Stomach (tissue), 9 donors: ENCODE data around the gene ACSF3. TPM values are rescaled to one million over a fixed set of nuclear protein-coding genes. Genes with fewer than 3 reads are reported as not detected.

ENCODE experiments used
- DNase-seq, 2 donors: peaks; one replicate each; pipeline versions ENCODE4 v3.0.0 to v3.0.0-alpha.2; 2013 to 2019
- H3K27ac ChIP-seq, 5 donors: fragments of 200-600 bp in 4 of 5; sonication (generic) in 4 of 5; one replicate each; pipeline ENCODE4 v1.5.1; 2013 to 2019; ENCODE audit warnings: mild to moderate bottlenecking in 1 of 5, moderate library complexity in 1 of 5
- H3K27me3 ChIP-seq, 3 donors: fragments of 200-600 bp; sonication (generic); one replicate each; pipeline ENCODE4 v1.5.1; 2017 to 2019; ENCODE audit warnings: mixed run types in 1 of 3
- H3K36me3 ChIP-seq, 4 donors: fragments of 200-600 bp; sonication (generic); 1 replicate in 3 of 4; 2 replicates in 1 of 4; pipeline ENCODE4 v1.5.1; 2016 to 2019
- H3K4me1 ChIP-seq, 4 donors: fragments of 200-600 bp; sonication (generic); one replicate each; pipeline ENCODE4 v1.5.1; 2016 to 2019
- H3K4me3 ChIP-seq, 4 donors: fragments of 200-600 bp; sonication (generic) in 3 of 4; one replicate each; pipeline ENCODE4 v1.5.1; 2016 to 2019; ENCODE audit warnings: mild to moderate bottlenecking in 1 of 4
- H3K9me3 ChIP-seq, 4 donors: fragments of 200-600 bp; sonication (generic); one replicate each; pipeline ENCODE4 v1.5.1; 2016 to 2019
- CTCF ChIP-seq, 7 experiments: fragments of 450-650 bp in 4 of 7; fragments of 200-600 bp in 3 of 7; sonication (generic) in 3 of 7; IDR thresholded peaks; one replicate each; pipeline ENCODE4 v1.5.1; 2016 to 2019; ENCODE audit warnings: antibody characterized with exemption in 7 of 7, control low read depth in 2 of 7, mild to moderate bottlenecking in 1 of 7
- EP300 ChIP-seq: sonication (generic); formaldehyde crosslinking; IDR thresholded peaks from one replicate; pipeline ENCODE4 v1.6.1; 2017; ENCODE audit warnings: antibody characterized with exemption
- POLR2A ChIP-seq, 4 donors: fragments of 450-650 bp; IDR thresholded peaks; one replicate each; pipeline ENCODE4 v1.6.1; 2016; ENCODE audit warnings: antibody characterized with exemption in 4 of 4, control low read depth in 2 of 4, mild to moderate bottlenecking in 1 of 4, moderate library complexity in 1 of 4
- POLR2AphosphoS5 ChIP-seq, 3 donors: sonication (generic); formaldehyde crosslinking; IDR thresholded peaks; one replicate each; pipeline ENCODE4 v1.6.1; 2016; ENCODE audit warnings: antibody characterized with exemption in 3 of 3
- WGBS, 5 donors: extraction: QIAGEN DNeasy Blood & Tissue Kit in 3 of 5; methylation state at CpG; one replicate each; pipeline versions ENCODE4 v1.1.5 to v1.1.7; 2013 to 2018; 5-methylcytosine and 5-hydroxymethylcytosine counted together
- intact Hi-C: fragments of 100-400 bp; cut with DNase I; formaldehyde crosslinking; loops from one replicate; pipeline ENCODE4 v1.15.1; 2023; ENCODE audit warnings: low total_unique reads
- polyA plus RNA-seq, 3 donors: library from polyadenylated mRNA; stranded (reverse); fragments of 200-250 nt; gene quantifications; one replicate each; pipeline ENCODE4 v1.2.3, GENCODE V29; 2013
- total RNA-seq, 5 donors: library from RNA; depleted of rRNA; stranded (reverse); fragments of >200 nt; gene quantifications; one replicate each; pipeline versions ENCODE4 v1.1.0 to v1.2.3, GENCODE V29; 2014 to 2016
- donor health status: healthy with polysubstance abuse.
- donor health status: Bipolar disorder and iron deficiency.
- donor health status: healthy.

ACSF3 gene
- total and polyA plus RNA-seq, 8 donors, result 16.9 to 265 (median 30.7) TPM

GRCh38 chr16:89108416-89108815, 14.8 kb downstream of the ACSF3 start:
- H3K36me3 ChIP-seq, result peaks cover 44 to 88% (median 79%) of the 10 kb centered on the region in 4 donors
- peaks cover 0 to 13% (median 5%) of the 10 kb centered on the region in 4 donors for H3K4me1 ChIP-seq
- 58 to 76% (median 64%) methylated on average over 5 of the region's 5 CpGs for whole genome bisulfite sequencing, 5 donors
- no peaks in the 10 kb centered on the region for H3K27me3 ChIP-seq
- TF ChIP-seq POLR2AphosphoS5 (IDR thresholded peaks at IDR 0.05) (no peak), POLR2A (IDR thresholded peaks at IDR 0.05) (no peak), CTCF (IDR thresholded peaks at IDR 0.05) (no peak), EP300 (no peak)
- H3K9me3 ChIP-seq, result no peaks in the 10 kb centered on the region
- DNase-seq, result peak in 1 of 2 donors; percentile 66
- H3K4me3 ChIP-seq, result no peak overlapping the region
- peak overlapping the region in 2 of 5 donors; percentile 20 to 27 for H3K27ac ChIP-seq
- intact Hi-C loops, result no loop called here

GRCh38 chr16:89110641-89111040, 17.0 kb downstream of the ACSF3 start:
- 93 to 95% (median 95%) methylated on average over 14 of the region's 14 CpGs for WGBS, 5 donors
- no peaks in the 10 kb centered on the region for H3K9me3 ChIP-seq
- H3K27ac ChIP-seq, result no peak overlapping the region
- no peak for DNase-seq
- H3K27me3 ChIP-seq, result no peaks in the 10 kb centered on the region
- intact Hi-C loops, result no loop called here
- H3K36me3 ChIP-seq, result peaks cover 40 to 88% (median 79%) of the 10 kb centered on the region in 4 donors
- H3K4me1 ChIP-seq, result peaks cover 5 to 27% (median 10%) of the 10 kb centered on the region in 4 donors
- H3K4me3 ChIP-seq, result no peak overlapping the region
- TF ChIP-seq POLR2AphosphoS5 (IDR thresholded peaks at IDR 0.05), result no peak
- TF ChIP-seq EP300, result no peak
- no peak for TF ChIP-seq POLR2A (IDR thresholded peaks at IDR 0.05)

- peaks cover 5 to 32% (median 10%) of the 10 kb centered on the region in 4 donors for H3K4me1 ChIP-seq
- H3K27ac ChIP-seq, result no peak overlapping the region
- TF ChIP-seq POLR2A (IDR thresholded peaks at IDR 0.05), result no peak
- TF ChIP-seq CTCF (IDR thresholded peaks at IDR 0.05), result no peak
- TF ChIP-seq EP300, result no peak
- TF ChIP-seq POLR2AphosphoS5 (IDR thresholded peaks at IDR 0.05), result no peak
- WGBS, 5 donors, result 94 to 96% (median 95%) methylated on average over 22 of the region's 22 CpGs
- no peaks in the 10 kb centered on the region for H3K27me3 ChIP-seq
- intact Hi-C loops, result no loop called here
- H3K9me3 ChIP-seq, result no peaks in the 10 kb centered on the region
- H3K36me3 ChIP-seq, result peaks cover 38 to 87% (median 79%) of the 10 kb centered on the region in 4 donors
- no peak for DNase-seq
- no peak overlapping the region for H3K4me3 ChIP-seq
Measured at GRCh38 chr16:89111263-89111662, 17.6 kb downstream of the ACSF3 start.

GRCh38 chr16:89112377-89113151, 18.9 kb downstream of the ACSF3 start:
- DNase-seq, result no peak
- TF ChIP-seq EP300 (no peak), CTCF (IDR thresholded peaks at IDR 0.05) (no peak), POLR2AphosphoS5 (IDR thresholded peaks at IDR 0.05) (no peak), POLR2A (IDR thresholded peaks at IDR 0.05) (no peak)

GRCh38 chr16:89113152-89113547, 19.5 kb downstream of the ACSF3 start:
- H3K27ac ChIP-seq, result no peak overlapping the region
- WGBS, 5 donors, result 91 to 95% (median 93%) methylated on average over 7 to 12 of the region's 12 CpGs
- H3K36me3 ChIP-seq, result peaks cover 47 to 87% (median 80%) of the 10 kb centered on the region in 4 donors
- H3K9me3 ChIP-seq, result no peaks in the 10 kb centered on the region
- H3K4me1 ChIP-seq, result peaks cover 5 to 30% (median 10%) of the 10 kb centered on the region in 4 donors
- no peaks in the 10 kb centered on the region for H3K27me3 ChIP-seq
- no peak for DNase-seq
- intact Hi-C loops, result no loop called here
- TF ChIP-seq POLR2AphosphoS5 (IDR thresholded peaks at IDR 0.05) (no peak), EP300 (no peak), CTCF (IDR thresholded peaks at IDR 0.05) (no peak)
- no peak overlapping the region for H3K4me3 ChIP-seq

More at GRCh38 chr16:89112377-89113151, 18.9 kb downstream of the ACSF3 start:
- peaks cover 42 to 87% (median 79%) of the 10 kb centered on the region in 4 donors for H3K36me3 ChIP-seq
- no peaks in the 10 kb centered on the region for H3K27me3 ChIP-seq
- H3K27ac ChIP-seq, result no peak overlapping the region
- H3K4me3 ChIP-seq, result no peak overlapping the region
- 83 to 87% (median 86%) methylated on average over 26 of the region's 26 CpGs for WGBS, 5 donors
- intact Hi-C loops, result no loop called here
- H3K4me1 ChIP-seq, result peaks cover 5 to 32% (median 10%) of the 10 kb centered on the region in 4 donors
- H3K9me3 ChIP-seq, result no peaks in the 10 kb centered on the region
